CD1c-positive myeloid dendritic cell (primary cell): ENCODE measurements around the gene ZC3H14.
A peak's percentile ranks its signal among the peaks of the same experiment; 100 is the strongest.

Experiments
- DNase-seq: peaks from one replicate; pipeline ENCODE4 v3.0.0-alpha.2; 2016; ENCODE audit errors: extremely low spot score

Gene ZC3H14

GRCh38 chr14:88604212-88604611, 41.4 kb downstream of the ZC3H14 start:
- DNase-seq = no peak

GRCh38 chr14:88605594-88605993, 42.8 kb downstream of the ZC3H14 start:
- no peak for DNase-seq

- no peak for DNase-seq
These were observed 45.0 kb downstream of the ZC3H14 start for GRCh38 chr14:88607829-88608228.

- DNase-seq = no peak
These were observed 49.0 kb downstream of the ZC3H14 start for GRCh38 chr14:88611878-88612277.

- DNase-seq = no peak
These were observed 50.1 kb downstream of the ZC3H14 start for GRCh38 chr14:88612981-88613380.

GRCh38 chr14:88613552-88614010, 50.7 kb downstream of the ZC3H14 start:
- DNase-seq = no peak

- no peak for DNase-seq
These were observed 51.5 kb downstream of the ZC3H14 start for GRCh38 chr14:88614218-88614907.

GRCh38 chr14:88616697-88617096, 53.9 kb downstream of the ZC3H14 start:
- no peak for DNase-seq

- no peak for DNase-seq
These were observed 54.6 kb downstream of the ZC3H14 start for GRCh38 chr14:88617479-88617878.

- DNase-seq = no peak
These were observed 55.6 kb downstream of the ZC3H14 start for GRCh38 chr14:88618476-88618875.

GRCh38 chr14:88621100-88621499, 58.3 kb downstream of the ZC3H14 start:
- no peak for DNase-seq

- no peak for DNase-seq
These were observed 62.8 kb downstream of the ZC3H14 start for GRCh38 chr14:88625671-88626070.

GRCh38 chr14:88628033-88628432, 65.2 kb downstream of the ZC3H14 start:
- DNase-seq = no peak

GRCh38 chr14:88628462-88628861, 65.6 kb downstream of the ZC3H14 start:
- DNase-seq = no peak

GRCh38 chr14:88630565-88630964, 67.7 kb downstream of the ZC3H14 start:
- no peak for DNase-seq

- no peak for DNase-seq
These were observed 68.3 kb downstream of the ZC3H14 start for GRCh38 chr14:88631091-88631490.

GRCh38 chr14:88632512-88632911, 69.7 kb downstream of the ZC3H14 start:
- DNase-seq = no peak

GRCh38 chr14:88639221-88639620, 76.4 kb downstream of the ZC3H14 start:
- no peak for DNase-seq

GRCh38 chr14:88660056-88660455, 97.2 kb downstream of the ZC3H14 start:
- DNase-seq = no peak

GRCh38 chr14:88667555-88668273, 104.9 kb downstream of the ZC3H14 start:
- peak; percentile 79 for DNase-seq

GRCh38 chr14:88668448-88669116, 105.7 kb downstream of the ZC3H14 start:
- peak; percentile 74 for DNase-seq

- DNase-seq = no peak
These were observed 106.5 kb downstream of the ZC3H14 start for GRCh38 chr14:88669346-88669745.
